Stimulated activated CD4-positive, alpha-beta T cell treated with anti-CD3 and anti-CD28 coated beads, TNF-alpha, amount 100 ng/mL, for 4 hours (primary cell): ENCODE data around the gene ANGEL1.

Experiments used
- DNase-seq, 3 experiments: peaks; one replicate each; pipeline ENCODE4 v3.0.0-alpha.2; 2020; ENCODE audit warnings: low read depth in 3 of 3

Gene ANGEL1

DNA sequence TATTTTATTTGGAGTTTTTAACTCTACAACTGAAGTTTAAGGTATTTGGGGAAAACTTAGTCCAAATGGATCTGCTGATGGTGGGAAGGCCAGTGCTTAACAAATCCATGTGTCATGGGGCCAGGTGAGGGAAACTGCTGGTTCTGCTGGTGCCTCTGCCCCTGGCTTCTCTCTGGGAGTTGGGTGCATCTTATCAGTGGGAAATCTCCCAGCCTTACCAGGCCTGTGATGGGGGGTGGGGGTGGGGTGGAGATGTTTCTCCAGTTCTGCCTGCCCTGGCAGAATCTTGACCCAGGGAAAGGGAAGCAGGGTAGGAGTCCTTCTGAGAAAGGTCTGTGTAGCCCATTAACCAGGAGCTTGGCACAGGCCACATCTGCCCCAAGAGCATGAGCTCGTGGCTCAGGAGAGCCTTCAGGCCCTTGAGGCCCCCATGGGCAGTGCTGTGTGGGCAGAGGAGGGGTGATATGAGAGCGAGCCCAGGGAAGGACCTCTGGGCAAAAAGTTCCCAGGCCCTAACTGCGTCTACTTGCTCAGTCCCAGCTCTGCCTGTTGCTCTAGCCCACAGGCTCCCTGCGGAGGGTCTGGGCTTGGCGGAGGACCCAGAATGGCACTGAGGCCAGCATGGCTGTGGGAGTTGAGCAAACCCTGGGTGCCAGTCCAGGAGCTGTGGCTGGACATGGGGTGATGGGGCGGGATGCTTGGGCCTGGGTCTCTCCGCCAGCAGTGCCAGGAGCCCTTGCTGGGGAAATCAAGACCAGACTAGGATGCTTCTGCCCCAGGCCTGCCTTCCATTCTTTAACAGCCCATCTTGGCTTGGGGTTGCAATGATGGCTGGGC is 33.2 kb downstream of the ANGEL1 start:
- DNase-seq: no peak

DNA sequence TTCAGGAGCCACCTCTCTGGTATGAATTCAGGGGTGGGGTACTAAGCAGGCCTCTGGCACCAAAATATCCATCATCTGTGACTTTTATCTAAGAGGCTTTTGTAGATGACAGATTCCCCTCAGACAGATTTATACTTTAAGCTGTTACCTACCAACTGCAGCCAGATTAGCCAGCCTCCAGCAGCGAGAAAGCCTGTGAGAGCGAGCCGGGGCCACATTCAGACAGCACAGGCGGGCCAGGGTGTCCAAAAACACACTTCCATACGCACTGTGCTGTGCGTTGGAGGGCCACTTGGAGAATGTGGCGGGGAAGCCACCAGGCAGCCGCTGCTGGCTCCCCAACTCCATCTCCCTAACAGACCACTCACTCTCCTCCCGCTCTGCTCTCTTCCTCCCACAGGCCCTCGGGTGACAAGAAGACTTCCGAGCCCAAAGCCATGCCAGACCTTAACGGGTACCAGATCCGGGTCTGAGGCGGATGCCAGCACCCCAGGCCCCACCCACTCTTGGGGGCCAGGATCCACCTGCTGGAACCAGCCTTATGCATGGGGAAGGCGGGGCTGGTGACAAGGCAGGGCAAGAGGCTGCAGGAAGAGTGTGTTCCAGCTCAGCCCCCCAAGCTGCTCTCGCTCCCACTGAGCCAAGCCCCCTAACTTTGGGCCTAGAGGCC is 34.0 kb downstream of the ANGEL1 start:
- DNase-seq: no peak

DNA sequence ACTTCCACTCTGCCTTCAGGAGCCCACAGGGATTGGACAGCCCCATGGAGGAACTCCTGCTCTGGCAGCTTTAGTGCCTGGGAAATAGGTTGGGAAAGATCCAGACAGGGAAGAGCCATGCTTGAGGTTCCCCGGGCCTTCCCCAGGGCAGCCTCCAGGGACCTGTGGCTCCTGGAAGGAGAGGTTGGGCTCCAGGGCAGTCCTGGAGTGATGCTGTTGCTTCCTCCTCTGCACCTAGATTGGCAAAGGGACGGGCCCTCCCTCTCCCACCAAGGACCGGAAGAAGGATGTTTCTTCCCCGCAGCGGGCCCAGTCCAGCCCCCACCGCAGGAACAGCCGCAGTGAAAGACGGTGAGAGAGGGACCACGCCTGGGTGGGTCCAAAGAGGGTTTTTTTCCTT is 35.0 kb downstream of the ANGEL1 start:
- no peak for DNase-seq

DNA sequence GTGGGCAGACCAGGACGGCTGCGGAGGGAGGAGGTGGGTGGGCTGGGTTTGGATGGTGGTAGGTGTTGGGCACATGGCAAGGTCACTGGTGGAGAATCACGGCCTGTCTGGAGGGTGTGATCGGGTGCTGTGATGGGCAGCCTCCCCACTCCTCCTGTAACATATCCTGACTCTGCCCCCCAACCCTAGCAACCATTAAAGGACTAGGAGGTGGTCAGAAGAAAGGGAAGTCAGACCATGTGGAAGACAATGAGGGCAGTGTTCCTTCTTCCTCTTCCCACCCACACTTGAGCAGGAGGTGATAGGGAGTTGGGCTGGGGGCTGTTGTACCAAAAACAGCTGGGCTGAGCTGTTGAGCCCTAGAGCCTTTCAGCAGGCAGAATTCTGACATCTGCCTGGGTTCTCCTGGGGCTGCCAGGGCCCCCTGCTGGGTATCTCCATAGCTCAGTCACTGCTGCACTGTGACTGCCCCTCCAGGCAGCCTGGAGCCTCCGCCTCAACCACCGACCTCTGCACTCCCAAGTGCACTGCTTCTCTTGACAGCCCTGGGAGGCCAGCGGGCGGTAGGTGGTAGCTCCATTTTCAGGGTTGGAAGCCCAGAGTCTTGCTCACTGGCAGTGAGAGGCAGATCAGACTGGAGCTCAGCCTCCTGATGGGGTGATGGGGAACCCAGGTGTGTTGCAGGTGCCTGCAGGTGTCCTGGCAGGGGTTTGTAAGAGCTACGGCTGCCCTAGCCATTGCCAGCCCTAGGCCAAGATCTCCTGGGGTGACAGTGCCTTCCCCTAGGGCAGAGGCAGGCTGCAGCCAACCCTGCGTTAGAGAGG is 36.0 kb downstream of the ANGEL1 start:
- DNase-seq: no peak

DNA sequence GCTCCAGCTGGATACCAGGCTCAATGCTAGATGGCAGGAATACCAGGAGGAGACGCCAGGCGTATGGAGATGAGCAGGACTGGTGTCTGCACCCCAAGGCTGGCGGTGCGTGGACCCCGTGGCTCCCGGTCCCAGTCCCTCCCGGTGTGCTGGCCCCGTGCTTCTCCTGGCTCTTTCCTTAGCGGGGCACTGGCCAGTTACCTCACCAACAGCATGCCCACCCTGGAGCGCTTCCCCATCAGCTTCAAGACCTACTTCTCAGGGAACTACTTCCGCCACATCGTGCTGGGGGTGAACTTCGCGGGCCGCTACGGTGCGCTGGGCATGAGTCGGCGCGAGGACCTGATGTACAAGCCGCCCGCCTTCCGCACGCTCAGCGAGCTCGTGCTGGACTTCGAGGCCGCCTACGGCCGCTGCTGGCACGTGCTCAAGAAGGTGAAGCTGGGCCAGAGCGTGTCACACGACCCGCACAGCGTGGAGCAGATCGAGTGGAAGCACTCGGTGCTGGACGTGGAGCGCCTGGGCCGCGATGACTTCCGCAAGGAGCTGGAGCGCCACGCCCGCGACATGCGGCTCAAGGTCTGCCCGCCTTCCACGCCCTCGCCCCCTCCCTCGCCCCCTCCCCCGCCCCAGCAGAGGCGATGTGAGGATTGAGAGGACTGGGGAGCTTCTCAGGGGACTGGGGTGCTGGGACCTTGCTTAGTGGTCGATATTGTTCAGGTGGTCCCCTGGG is 36.8 kb downstream of the ANGEL1 start:
- DNase-seq: no peak

DNA sequence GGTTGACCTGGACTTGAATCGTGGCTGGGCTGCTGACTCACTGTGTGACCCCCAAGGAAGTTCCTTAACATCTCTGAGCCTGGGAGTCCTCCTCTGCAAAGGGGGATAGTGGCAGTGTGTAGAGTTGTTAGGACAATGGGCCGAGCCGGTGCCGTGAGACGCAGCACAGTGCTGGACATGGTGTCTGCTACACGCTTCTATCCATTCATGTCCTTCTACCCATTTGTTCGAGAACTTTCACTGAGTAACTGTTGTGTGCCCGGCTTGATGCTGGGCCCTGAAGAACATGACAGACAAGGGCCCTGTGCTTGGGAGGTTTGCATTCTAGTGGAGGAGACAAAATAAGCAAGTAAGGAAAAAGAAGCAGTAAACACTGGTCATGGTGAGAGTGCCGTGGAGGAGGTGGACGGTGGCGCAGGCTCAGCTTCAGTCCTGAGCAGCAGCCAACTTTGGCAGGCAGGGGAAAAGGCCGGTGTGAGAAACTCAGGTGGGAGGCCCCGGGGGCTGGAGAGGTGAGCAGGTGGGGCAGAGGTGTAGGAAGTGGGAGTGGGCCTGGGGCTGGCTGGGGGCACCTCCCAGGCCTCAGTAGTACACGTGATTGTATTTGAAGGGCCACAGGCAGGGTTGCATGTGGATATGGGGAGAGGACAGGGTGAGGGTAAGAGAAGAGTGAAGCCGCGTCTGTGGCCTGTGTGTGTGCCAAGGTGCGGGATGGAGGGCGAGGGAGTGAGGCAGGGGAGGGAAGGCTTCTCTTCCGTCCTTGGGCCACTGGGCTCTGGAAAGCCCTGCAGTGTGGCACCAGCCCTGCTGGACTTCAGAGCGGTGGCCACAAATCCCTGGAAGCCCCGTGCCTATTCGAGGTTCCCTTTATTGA is 37.6 kb downstream of the ANGEL1 start:
- no peak for DNase-seq

DNA sequence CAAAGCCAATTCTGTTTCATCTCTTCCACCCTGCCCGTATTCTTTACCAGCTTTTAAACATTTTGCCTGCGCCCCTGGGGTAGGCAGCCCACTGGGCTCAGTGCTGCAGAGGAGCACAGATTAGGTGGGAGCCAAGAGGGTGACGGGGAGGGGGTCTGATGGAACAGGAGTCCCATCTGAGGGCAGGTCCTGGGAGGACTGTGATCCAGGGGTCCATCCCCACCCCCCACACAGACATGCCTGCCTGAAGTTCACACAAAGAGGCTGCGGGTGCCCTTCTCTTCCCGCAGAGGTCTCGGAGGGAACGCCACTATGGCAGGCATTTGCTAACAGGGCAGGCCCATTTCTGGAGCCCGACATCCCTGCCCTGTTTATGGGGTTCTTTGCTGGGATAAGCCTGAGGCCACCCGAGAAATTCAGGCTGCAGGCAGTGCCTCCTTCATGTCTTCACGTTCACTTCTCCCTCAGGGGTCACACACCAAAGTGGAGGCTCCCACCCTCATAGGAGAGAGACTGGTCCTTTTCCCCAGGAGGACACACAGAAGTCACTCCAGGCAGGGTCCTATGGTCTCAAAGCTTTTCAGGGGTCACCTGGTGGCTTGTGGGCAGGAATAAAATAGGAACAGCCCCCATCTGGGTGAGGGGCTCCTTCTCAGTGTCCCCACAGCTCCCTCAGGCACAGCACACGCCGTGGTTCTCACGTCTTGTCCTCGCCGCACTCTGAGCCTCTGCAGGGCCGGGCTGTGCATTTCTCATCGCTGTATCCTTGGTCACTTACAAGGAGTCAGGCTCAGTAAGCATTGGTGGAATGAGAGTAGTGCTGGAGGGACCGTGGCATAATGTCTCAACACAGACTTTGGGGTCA is 38.5 kb downstream of the ANGEL1 start:
- no peak for DNase-seq

DNA sequence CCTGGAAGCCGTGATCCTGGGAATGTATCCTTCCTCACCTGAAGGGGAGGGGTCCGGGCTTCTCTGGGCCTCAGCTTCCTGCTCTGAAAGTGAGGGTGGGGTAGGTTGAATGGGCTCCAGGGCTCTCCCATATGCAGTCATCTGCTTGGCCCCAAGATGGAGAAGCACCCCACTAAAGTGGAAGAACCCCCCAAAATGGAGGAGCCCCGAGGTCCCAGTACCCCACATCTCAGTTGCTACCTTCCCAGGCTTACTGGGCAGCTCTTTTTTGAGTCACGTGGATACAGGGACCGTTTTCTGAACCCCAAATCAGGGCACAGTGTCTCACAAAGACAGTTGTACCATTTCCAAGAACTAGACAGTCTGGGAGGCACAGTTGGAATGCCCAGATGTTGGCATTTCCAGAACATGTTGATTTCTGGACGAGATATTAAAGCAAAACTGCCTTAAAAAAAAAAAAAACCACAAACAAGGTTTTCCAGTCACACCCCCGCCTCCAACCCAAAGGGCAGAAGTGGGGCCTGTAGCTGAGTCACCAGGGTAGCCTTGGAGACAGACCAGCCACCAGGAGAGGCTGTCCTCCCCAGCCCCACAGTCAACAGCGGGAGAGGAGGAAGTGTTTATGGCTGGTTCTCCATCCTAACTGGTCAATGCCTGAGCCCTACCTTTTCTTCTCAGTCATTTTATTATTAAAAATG is 39.3 kb downstream of the ANGEL1 start:
- DNase-seq: no peak

DNA sequence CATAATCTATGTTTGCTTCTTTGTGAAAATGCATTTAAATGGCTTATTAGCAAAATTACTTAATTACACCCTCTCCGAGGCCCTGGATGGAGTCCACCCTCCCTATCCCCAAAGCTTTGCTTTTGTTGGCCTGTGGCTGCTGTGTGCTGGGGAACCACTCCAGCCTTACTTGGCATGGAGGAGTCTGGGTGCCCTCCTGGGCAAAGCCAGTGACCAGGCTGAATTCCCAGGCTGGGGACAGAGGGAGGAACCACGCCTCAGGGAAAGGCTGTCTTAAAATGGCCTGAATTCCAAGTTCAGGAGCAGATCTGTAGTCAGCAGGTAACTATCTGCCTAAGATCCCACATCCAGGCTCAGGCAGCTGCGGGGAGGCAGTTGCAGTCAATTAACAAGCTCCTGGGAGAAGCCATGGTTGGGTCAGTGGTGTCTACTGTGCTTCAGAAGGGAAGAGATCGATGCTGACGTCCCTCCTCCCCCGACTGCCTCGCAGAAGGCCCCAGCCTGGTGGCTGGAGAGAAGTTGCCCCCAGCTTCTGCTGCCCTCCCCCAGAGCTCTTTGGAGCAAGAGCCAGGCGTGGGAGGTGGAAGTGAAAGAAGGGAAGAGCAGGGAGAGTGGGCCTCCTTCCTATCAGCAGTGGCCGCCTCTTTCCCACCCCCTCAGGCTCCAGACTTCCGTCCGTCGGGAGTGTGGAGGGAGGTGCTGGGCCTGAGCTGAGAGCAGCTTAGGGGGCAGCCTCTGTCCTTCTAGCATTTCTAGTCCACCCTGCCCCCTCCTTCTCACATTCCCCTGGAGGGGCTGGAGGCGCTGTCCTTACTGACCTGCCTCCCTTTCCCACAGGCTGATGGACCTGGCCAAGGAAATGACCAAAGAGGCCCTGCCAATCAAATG is 40.1 kb downstream of the ANGEL1 start:
- DNase-seq: no peak

DNA sequence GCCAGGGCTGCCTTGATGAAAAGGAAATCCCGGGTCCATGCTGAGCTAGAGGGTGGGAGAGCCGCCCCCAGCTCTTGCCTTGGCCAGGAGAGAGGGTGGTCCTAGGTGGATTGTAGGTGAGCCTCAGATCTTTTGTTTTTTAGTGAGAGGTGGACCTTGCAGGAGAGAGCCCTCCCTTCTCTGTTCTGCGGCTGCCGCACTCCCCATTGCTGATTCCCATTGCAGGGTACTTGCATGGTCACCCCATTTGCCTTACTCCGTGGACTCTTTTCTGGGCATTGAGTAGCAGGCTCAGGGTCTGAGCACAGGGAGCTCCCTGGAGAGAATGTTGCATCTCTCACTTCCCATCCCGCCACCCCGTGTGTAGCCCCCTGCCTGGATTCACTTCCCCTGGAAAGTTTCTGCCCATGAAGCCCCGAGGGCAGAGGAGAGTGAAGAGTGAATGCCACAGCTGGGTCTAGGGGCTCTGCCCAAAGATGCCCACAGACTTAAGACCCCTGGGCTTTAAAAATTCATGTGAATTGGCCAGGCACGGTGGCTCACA is 41.2 kb downstream of the ANGEL1 start:
- DNase-seq: no peak

DNA sequence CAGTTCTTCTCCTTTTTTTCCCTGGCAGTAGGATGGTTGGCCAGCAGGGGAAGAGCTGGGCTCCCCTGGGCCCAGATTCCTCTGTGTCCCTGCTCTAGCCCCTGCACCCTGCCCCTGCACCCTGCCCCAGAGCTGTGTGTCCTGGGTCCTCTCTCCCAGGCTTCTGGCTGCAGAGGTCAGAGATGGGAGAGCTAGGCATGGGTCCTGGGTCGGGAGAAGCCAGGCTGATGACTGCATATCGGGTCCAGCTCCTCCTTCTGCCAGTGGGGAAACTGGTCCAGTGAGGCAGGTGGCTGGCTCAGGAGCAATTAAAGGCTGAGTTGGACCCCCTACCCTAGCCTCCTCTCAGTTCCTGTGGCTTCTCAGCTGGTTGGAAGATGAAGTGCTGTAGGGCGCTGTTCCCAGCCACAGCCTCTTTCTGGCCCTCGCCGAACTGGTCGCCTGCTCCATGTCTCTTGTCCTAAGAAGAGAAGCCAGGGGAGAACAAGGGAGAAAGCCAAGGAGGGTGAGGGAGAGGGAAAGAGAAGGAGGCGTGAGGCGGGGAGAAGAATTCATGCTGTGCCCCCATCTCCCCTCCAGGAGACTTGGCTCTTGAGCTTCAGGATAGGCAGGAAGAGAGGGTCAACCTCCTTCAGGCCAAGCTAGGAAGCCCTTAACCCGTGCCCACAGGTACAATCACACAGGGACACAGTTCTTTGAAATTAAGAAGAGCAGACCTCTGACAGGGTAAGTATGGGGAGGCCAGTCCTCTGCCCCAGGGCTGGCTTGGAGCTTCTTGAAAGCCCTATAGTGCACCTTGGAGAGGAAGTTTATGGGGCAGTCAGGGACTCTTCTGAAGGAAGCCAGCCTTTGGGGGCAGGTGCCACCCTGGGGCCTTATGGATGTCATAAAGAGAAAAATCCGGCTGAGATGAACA is 41.9 kb downstream of the ANGEL1 start:
- no peak for DNase-seq

DNA sequence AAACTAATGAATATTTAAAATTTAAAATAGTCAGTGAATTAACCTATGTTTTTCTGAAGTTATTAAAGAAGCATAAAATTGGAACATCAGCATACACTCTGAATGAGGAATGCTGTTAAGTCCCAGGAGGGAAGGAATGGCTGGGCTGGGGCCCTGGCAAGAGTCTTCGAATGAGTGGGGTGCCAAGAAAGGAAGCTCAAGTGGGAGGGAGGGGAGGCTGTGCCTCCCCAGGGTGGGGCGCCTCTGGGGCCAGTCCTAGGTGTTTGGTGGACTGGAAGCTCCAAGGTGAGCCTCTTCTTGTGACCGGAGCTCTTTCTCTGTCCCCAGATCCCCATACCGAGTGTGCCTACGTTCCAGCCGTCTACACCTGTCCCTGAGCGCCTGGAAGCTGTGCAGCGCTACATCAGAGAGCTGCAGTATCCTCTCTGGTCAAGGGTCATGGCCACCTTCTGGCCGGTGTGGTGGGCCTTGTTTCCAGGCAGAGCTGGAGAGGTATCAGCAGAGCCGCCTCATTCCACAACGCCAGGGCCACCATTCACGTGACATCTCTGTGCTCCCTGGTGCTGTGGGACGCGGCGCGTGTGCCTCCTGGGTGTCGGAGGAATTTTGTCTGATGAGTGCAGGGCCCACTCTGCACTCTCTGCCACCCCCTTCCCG is 42.9 kb downstream of the ANGEL1 start:
- DNase-seq: no peak

DNA sequence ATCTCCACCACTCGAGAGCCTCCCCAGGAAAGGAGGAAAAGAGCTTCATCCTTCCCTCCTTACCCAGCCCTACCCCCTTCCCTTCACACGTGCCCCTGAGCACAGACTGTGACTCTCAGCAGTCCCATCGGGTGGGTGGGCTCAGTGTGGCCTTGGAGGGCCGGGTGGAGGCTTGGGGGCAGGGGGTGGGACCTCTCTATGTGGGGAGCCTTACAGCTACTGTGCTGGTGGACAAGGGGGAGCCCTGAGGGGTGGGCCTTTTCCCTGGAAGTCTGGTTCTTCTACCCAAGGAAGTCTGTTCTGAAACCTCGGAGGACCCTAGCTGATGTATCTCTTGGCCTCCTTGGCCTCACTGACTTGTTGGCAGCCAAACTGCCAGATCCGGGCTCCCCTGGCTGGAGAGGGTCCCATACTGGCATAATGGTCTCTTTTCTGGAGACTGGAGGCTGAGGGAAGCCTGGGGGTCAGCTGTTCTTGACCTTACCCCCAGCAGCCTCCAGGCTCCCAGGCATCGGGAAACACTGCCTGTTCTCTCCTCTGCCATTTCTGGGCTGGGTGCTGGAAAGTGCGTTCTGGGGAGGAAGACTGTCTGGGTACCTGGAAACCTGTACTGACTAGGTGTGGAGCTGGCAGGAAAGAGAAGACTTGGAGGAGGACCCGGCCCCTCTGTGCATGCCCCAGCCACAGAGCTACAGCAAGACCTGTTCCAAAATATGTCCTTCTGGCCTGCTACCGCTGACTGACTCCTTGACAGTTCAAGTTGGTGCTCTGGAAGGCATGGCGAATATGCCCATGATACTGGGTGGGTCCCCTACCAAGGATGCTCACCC is 43.8 kb downstream of the ANGEL1 start:
- DNase-seq: no peak

DNA sequence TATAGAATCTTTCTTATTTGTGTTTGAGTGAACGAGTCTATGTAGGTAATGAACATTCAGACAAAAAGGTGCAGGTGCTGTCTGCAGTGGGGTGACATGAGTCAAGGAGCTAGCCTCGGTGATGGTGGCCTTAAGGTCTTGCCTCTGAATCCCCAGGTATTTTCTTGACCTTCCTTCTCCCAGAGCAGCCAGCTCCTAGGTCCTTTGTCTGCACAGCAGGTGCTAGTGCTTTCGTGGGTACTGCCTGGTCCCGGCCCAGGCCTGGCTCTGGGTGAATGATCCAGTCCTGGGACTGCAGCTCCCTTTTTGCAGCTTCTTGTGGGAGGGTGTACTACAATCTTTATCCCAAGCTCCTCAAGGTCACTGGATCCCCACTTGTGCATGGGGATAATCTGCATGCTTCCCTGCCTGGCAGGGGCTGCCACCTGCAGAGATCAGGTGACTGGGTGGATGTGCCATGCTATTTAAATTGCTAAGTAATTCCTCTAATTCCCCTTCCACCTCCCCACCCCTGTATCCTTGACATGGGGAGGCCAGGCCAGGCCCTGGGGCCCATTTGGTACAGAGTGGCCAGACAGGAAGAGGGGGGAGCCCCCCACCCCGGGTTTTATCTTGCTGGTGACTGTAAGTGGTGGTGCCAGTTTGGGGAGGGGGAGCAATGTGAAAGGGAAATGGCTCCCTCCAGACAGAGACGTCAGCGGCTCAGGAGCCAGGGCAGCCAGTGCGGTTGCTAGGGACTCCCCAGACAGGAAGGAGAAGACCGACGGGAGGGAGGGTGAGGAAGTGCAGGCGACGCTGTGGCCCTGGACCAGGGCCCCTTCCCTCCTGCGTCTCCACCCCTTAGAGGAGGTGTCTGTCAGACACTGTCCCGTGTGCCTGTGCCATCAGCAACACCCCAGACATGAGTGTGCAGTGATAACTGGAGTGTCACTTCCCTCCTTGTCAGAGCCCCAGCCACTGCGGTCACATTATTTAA is 44.7 kb downstream of the ANGEL1 start:
- DNase-seq: peak in 2 of 3 experiments; percentile 13 to 56
